K562 (cell line): ENCODE data around the gene MEDAG. TPM values are rescaled to one million over a fixed set of nuclear protein-coding genes. Genes with fewer than 3 reads are reported as not detected.

Experiments
- ATAC-seq: fragments of 200-7000 bp; cut with Tn5 transposase; 3 replicates; pipeline ENCODE4 v1.9.1; 2020; ENCODE audit warnings: moderate library complexity
- BruUV-seq: library from RNA; stranded (reverse); fragments of 400-500 nt; replicated peaks from 2 replicates; lab custom pipeline; 2021; lab: Mats Ljungman, UMichigan
- CTCF ChIA-PET: fragments of 300-600 bp; formaldehyde crosslinking; extraction: SDS; loops from one replicate; lab custom pipeline; 2021; ENCODE audit warnings: low intra/inter-chr PET ratio; lab: Yijun Ruan, JAX
- POLR2A ChIA-PET: fragments of 300-600, 350-650 bp; sonication (Branson Sonifier 250); formaldehyde crosslinking; extraction: SDS; loops from one replicate; lab custom pipeline; 2021; ENCODE audit warnings: antibody characterized with exemption, inconsistent platforms; lab: Yijun Ruan, JAX
- DNase-seq, 4 experiments: peaks; one replicate each; pipeline versions ENCODE4 v3.0.0 to v3.0.0-alpha.2; 2011 to 2018; ENCODE audit warnings: low spot score in 3 of 4, mixed read lengths in 3 of 4; ENCODE audit errors: extremely low read depth in 1 of 4
- FAIRE-seq: peaks from 2 replicates; lab custom pipeline; 2011; peaks lifted over from hg19 to GRCh38; lab: Jason Lieb, UNC
- H2AFZ ChIP-seq: 2 replicates; pipeline ENCODE4 v1.6.0; 2011; ENCODE audit warnings: low read depth, low read length, control low read depth, inconsistent platforms
- H3K27ac ChIP-seq: fragments of 200-600 bp; 3 replicates; pipeline ENCODE4 v1.8.0; 2011; ENCODE audit warnings: low read depth, mild to moderate bottlenecking, control low read depth, inconsistent platforms, low read length, moderate library complexity, mixed read lengths; ENCODE audit errors: extremely low read depth
- H3K27me3 ChIP-seq, 2 experiments: fragments of 300-600 bp in 1 of 2; 2 replicates in 1 of 2; 3 replicates in 1 of 2; pipeline versions ENCODE4 v1.6.0 to v1.8.0; 2011; ENCODE audit warnings: inconsistent platforms in 2 of 2, low read length in 2 of 2, mild to moderate bottlenecking in 1 of 2, mixed read lengths in 1 of 2, moderate library complexity in 1 of 2; ENCODE audit not compliant: control insufficient read depth in 2 of 2, insufficient read depth in 2 of 2
- H3K36me3 ChIP-seq: fragments of 300-600 bp; 3 replicates; pipeline ENCODE4 v1.8.0; 2011; ENCODE audit warnings: mild to moderate bottlenecking, low read length, inconsistent platforms; ENCODE audit not compliant: control insufficient read depth, insufficient read depth
- H3K4me1 ChIP-seq, 2 experiments: fragments of 200-600 bp in 1 of 2; replicated peaks in 1 of 2; 2 replicates in 1 of 2; 3 replicates in 1 of 2; pipeline versions ENCODE4 v1.5.1 to v1.8.0; 2011; ENCODE audit warnings: inconsistent platforms in 2 of 2, low read length in 2 of 2, mild to moderate bottlenecking in 1 of 2, mixed read lengths in 1 of 2, moderate library complexity in 1 of 2; ENCODE audit not compliant: control insufficient read depth in 2 of 2, insufficient read depth in 2 of 2
- H3K4me2 ChIP-seq: 2 replicates; pipeline ENCODE4 v1.6.1; 2011; ENCODE audit warnings: low read length, control low read depth, inconsistent platforms, mixed read lengths; ENCODE audit not compliant: insufficient read depth
- H3K4me3 ChIP-seq: fragments of 200-600 bp; sonication (generic), shearing (Covaris generic); 2 replicates; pipeline ENCODE4 v1.5.1; 2016; ENCODE audit warnings: control low read depth, inconsistent platforms
- H3K79me2 ChIP-seq: fragments of 200-600 bp; 3 replicates; pipeline ENCODE4 v1.8.0; 2011; ENCODE audit warnings: low read length, inconsistent platforms; ENCODE audit not compliant: control insufficient read depth, insufficient read depth
- H3K9ac ChIP-seq, 2 experiments: 2 replicates each; pipeline versions ENCODE4 v1.6.0 to v1.6.1; 2011; ENCODE audit warnings: low read depth in 2 of 2, low read length in 2 of 2, control low read depth in 1 of 2, inconsistent platforms in 1 of 2, mild to moderate bottlenecking in 1 of 2, mixed read lengths in 1 of 2; ENCODE audit not compliant: insufficient read depth in 1 of 2
- H3K9me1 ChIP-seq: one replicate; pipeline ENCODE4 v1.6.0; 2011; ENCODE audit warnings: inconsistent platforms, mild to moderate bottlenecking, low read length, moderate library complexity; ENCODE audit not compliant: control insufficient read depth, insufficient read depth
- H3K9me3 ChIP-seq: replicated peaks from 2 replicates; pipeline ENCODE4 v1.5.1; 2011; ENCODE audit warnings: low read depth, low read length, inconsistent platforms; ENCODE audit not compliant: control insufficient read depth, insufficient read depth
- H4K20me1 ChIP-seq: replicated peaks from 2 replicates; pipeline ENCODE4 v1.6.1; 2011; ENCODE audit warnings: low read length, inconsistent platforms, mixed read lengths; ENCODE audit not compliant: control insufficient read depth, insufficient read depth
- SRF ChIP-seq, 2 experiments: fragments of 250-450, 450-650 bp in 1 of 2; sonication (Bioruptor Pico) in 1 of 2; sonication (generic) in 1 of 2; formaldehyde crosslinking; IDR thresholded peaks; 2 replicates each; pipeline versions ENCODE4 v1.5.0 to v1.5.1; 2020 to 2022; ENCODE audit warnings: mild to moderate bottlenecking in 1 of 2, missing genetic modification reagents in 1 of 2
- THAP7 ChIP-seq: fragments of 250-450 bp; sonication (Bioruptor Pico); IDR thresholded peaks from 2 replicates; pipeline ENCODE4 v1.5.0; 2021
- ZFP91 ChIP-seq: sonication (generic); formaldehyde crosslinking; IDR thresholded peaks from 2 replicates; pipeline ENCODE4 v1.8.0; 2022; ENCODE audit warnings: mild to moderate bottlenecking, missing genetic modification reagents
- WGBS: fragments of 100-300 bp; shearing (Covaris generic); methylation state at CpG from one replicate; pipeline ENCODE4 v1.1.6; 2016; ENCODE audit warnings: low coverage, mixed read lengths; ENCODE audit not compliant: insufficient coverage; ENCODE audit errors: missing lambda C conversion rate; 5-methylcytosine and 5-hydroxymethylcytosine counted together
- in situ Hi-C: fragments of 300-500 bp; cut with MboI; formaldehyde crosslinking; loops from 4 replicates; pipeline ENCODE4 v1.15.0; 2018; ENCODE audit warnings: inconsistent platforms, mixed read lengths
- intact Hi-C: fragments of 100-400 bp; cut with micrococcal nuclease; formaldehyde crosslinking; loops from 2 replicates; pipeline ENCODE4 v1.14.2; 2022
- polyA plus RNA-seq, 8 experiments: library from polyadenylated mRNA; depleted of rRNA in 4 of 8; stranded (reverse) in 5 of 8; unstranded in 3 of 8; fragments of >200 nt; fragmentation: Nextera tagmentation in 2 of 8; fragmentation: Illumina TruSeq in 1 of 8; extraction: Ambion mirVana in 2 of 8; extraction: Trizol in 1 of 8; gene quantifications; 2 replicates each; pipeline versions ENCODE4 v1.2.1 to v1.2.3, GENCODE V29; 2011 to 2014; ENCODE audit warnings: inconsistent platforms in 1 of 8, missing spikeins in 1 of 8
- total RNA-seq, 7 experiments: library from RNA; depleted of rRNA in 6 of 7; stranded (reverse); fragments of >200 nt in 6 of 7; fragmentation: Illumina TruSeq in 2 of 7; extraction: Trizol in 2 of 7; gene quantifications; 2 replicates each; pipeline versions ENCODE4 v1.2.1 to v1.2.3, GENCODE V29; 2011 to 2021; ENCODE audit warnings: low replicate concordance in 1 of 7

MEDAG gene
- total and polyA plus RNA-seq, 9 of the 15 experiments (the other 6 are each of a cell fraction or from before 2014, with no cell fraction given) = not detected

GRCh38 chr13:30884543-30884942, 21.5 kb upstream of the MEDAG start:
- H2AFZ ChIP-seq = no peak overlapping the region
- intact Hi-C loops = no loop called here
- FAIRE-seq (no peak), ATAC-seq (peak; percentile 60), DNase-seq (peak in 1 of 4 experiments; percentile 9)
- H3K4me1 ChIP-seq = no peaks in the 10 kb centered on the region
- no peaks in the 10 kb centered on the region for H3K9me3 ChIP-seq
- H3K27me3 ChIP-seq = no peaks in the 10 kb centered on the region; a peak in 1 of 5 replicates
- no peak overlapping the region for H3K4me3 ChIP-seq
- no peaks in the 10 kb centered on the region for H3K36me3 ChIP-seq
- no TSS peak for BruUV-seq
- TF ChIP-seq ZFP91 (CRISPR knock-in tag) = no peak
- ChIA-PET POLR2A (interaction anchor here (1.0 kb wide), 1 partner anchor 14 kb away, joined by 4 read pairs; no protein-coding TSS in a partner anchor), CTCF (no interaction called here)
- no peak overlapping the region for H3K27ac ChIP-seq
- peaks cover 3% of the 10 kb centered on the region for H3K9me1 ChIP-seq
- no peak overlapping the region for H3K9ac ChIP-seq
- H3K79me2 ChIP-seq = no peaks in the 10 kb centered on the region
- no peaks in the 10 kb centered on the region; the same call in 1 of the 2 replicates for H4K20me1 ChIP-seq
- H3K4me2 ChIP-seq = no peak overlapping the region
- WGBS = 0% methylated on average over 1 of the region's 5 CpGs
- in situ Hi-C loops = no loop called here

- H3K36me3 ChIP-seq = no peaks in the 10 kb centered on the region
- no peaks in the 10 kb centered on the region for H4K20me1 ChIP-seq
- in situ Hi-C loops (no loop called here), intact Hi-C loops (no loop called here)
- no peaks in the 10 kb centered on the region for H3K79me2 ChIP-seq
- CTCF ChIA-PET = no interaction called here
- H3K4me1 ChIP-seq = no peaks in the 10 kb centered on the region
- H3K4me2 ChIP-seq = no peak overlapping the region
- no TSS peak for BruUV-seq
- H3K9me1 ChIP-seq = peaks cover 3% of the 10 kb centered on the region
- no peaks in the 10 kb centered on the region for H3K27me3 ChIP-seq
- H3K9me3 ChIP-seq = no peaks in the 10 kb centered on the region
- ATAC-seq = no peak
- DNase-seq = no peak
- H3K27ac ChIP-seq = no peak overlapping the region
- WGBS = 13% methylated on average over 3 of the region's 3 CpGs
- H2AFZ ChIP-seq = no peak overlapping the region
- H3K4me3 ChIP-seq = no peak overlapping the region
- POLR2A ChIA-PET = interaction anchor here (0.6 kb wide), 1 partner anchor 272 kb away, joined by 3 read pairs; no protein-coding TSS in a partner anchor
- H3K9ac ChIP-seq = no peak overlapping the region
- FAIRE-seq = no peak
- TF ChIP-seq THAP7 (CRISPR knock-in tag) (no peak), SRF (CRISPR knock-in tag; IDR thresholded peaks at IDR 0.05) (peak in 1 of 2 experiments; percentile 93; a peak in 2 of 4 replicates)
Measured at GRCh38 chr13:30889196-30889690, 16.8 kb upstream of the MEDAG start.
